ENCODE results near the gene ENOPH1.
A peak's percentile ranks its signal among the peaks of the same experiment; 100 is the strongest.

ENOPH1 gene

GRCh38 chr4:82436780-82437179, 6.4 kb downstream of the ENOPH1 start:
- TF ChIP-seq GATA2 (IDR thresholded peaks at IDR 0.05; ENCODE audit: low read depth, low read length) (no peak), GATA3 (IDR thresholded peaks at IDR 0.05; ENCODE audit: low read depth, low read length) (no peak)

- no peak for TF ChIP-seq GATA3 (IDR thresholded peaks at IDR 0.05; ENCODE audit: low read depth, low read length)
- TF ChIP-seq GATA2 (IDR thresholded peaks at IDR 0.05; ENCODE audit: low read depth, low read length) = no peak
Observed at GRCh38 chr4:82437285-82438005, 7.1 kb downstream of the ENOPH1 start.

- TF ChIP-seq GATA3 (IDR thresholded peaks at IDR 0.05; ENCODE audit: low read depth, low read length) (no peak), GATA2 (IDR thresholded peaks at IDR 0.05; ENCODE audit: low read depth, low read length) (no peak)
Observed at GRCh38 chr4:82439088-82439487, 8.7 kb downstream of the ENOPH1 start.

GRCh38 chr4:82447886-82448285, 17.5 kb downstream of the ENOPH1 start:
- TF ChIP-seq GATA3 (IDR thresholded peaks at IDR 0.05; ENCODE audit: low read depth, low read length) (no peak), GATA2 (IDR thresholded peaks at IDR 0.05; ENCODE audit: low read depth, low read length) (no peak)

GRCh38 chr4:82450966-82451755, 20.8 kb downstream of the ENOPH1 start:
- no peak for TF ChIP-seq GATA3 (IDR thresholded peaks at IDR 0.05; ENCODE audit: low read depth, low read length)
- TF ChIP-seq GATA2 (IDR thresholded peaks at IDR 0.05; ENCODE audit: low read depth, low read length) = peak; percentile 53

- TF ChIP-seq GATA2 (IDR thresholded peaks at IDR 0.05; ENCODE audit: low read depth, low read length) (no peak), GATA3 (IDR thresholded peaks at IDR 0.05; ENCODE audit: low read depth, low read length) (no peak)
Observed at GRCh38 chr4:82452026-82452425, 21.6 kb downstream of the ENOPH1 start.

GRCh38 chr4:82457266-82457665, 26.9 kb downstream of the ENOPH1 start:
- no peak for TF ChIP-seq GATA2 (IDR thresholded peaks at IDR 0.05; ENCODE audit: low read depth, low read length)
- no peak for TF ChIP-seq GATA3 (IDR thresholded peaks at IDR 0.05; ENCODE audit: low read depth, low read length)

- TF ChIP-seq GATA2 (IDR thresholded peaks at IDR 0.05; ENCODE audit: low read depth, low read length) (no peak), GATA3 (IDR thresholded peaks at IDR 0.05; ENCODE audit: low read depth, low read length) (no peak)
Observed at GRCh38 chr4:82458729-82459128, 28.3 kb downstream of the ENOPH1 start.

- TF ChIP-seq GATA2 (IDR thresholded peaks at IDR 0.05; ENCODE audit: low read depth, low read length) (no peak), GATA3 (IDR thresholded peaks at IDR 0.05; ENCODE audit: low read depth, low read length) (no peak)
Observed at GRCh38 chr4:82461710-82462109, 31.3 kb downstream of the ENOPH1 start.

- TF ChIP-seq GATA2 (IDR thresholded peaks at IDR 0.05; ENCODE audit: low read depth, low read length) = no peak
- TF ChIP-seq GATA3 (IDR thresholded peaks at IDR 0.05; ENCODE audit: low read depth, low read length) = no peak
Observed at GRCh38 chr4:82462415-82462831, 32.0 kb downstream of the ENOPH1 start.

- TF ChIP-seq GATA3 (IDR thresholded peaks at IDR 0.05; ENCODE audit: low read depth, low read length) (no peak), GATA2 (IDR thresholded peaks at IDR 0.05; ENCODE audit: low read depth, low read length) (no peak)
Observed at GRCh38 chr4:82463221-82463620, 32.8 kb downstream of the ENOPH1 start.

GRCh38 chr4:82467471-82467870, 37.1 kb downstream of the ENOPH1 start:
- no peak for TF ChIP-seq GATA3 (IDR thresholded peaks at IDR 0.05; ENCODE audit: low read depth, low read length)
- no peak for TF ChIP-seq GATA2 (IDR thresholded peaks at IDR 0.05; ENCODE audit: low read depth, low read length)

- no peak for TF ChIP-seq GATA2 (IDR thresholded peaks at IDR 0.05; ENCODE audit: low read depth, low read length)
- no peak for TF ChIP-seq GATA3 (IDR thresholded peaks at IDR 0.05; ENCODE audit: low read depth, low read length)
Observed at GRCh38 chr4:82469791-82470345, 39.5 kb downstream of the ENOPH1 start.

- TF ChIP-seq GATA2 (IDR thresholded peaks at IDR 0.05; ENCODE audit: low read depth, low read length) (no peak), GATA3 (IDR thresholded peaks at IDR 0.05; ENCODE audit: low read depth, low read length) (no peak)
Observed at GRCh38 chr4:82473621-82474164, 43.3 kb downstream of the ENOPH1 start.

Data from SH-SY5Y (cell line).